Gastroesophageal sphincter (tissue), 3 donors: ENCODE measurements around the gene FOXD3.

ENCODE experiments used
- EP300 ChIP-seq: sonication (generic); formaldehyde crosslinking; IDR thresholded peaks from one replicate; pipeline ENCODE4 v1.6.1; 2017; ENCODE audit warnings: antibody characterized with exemption, mild to moderate bottlenecking
- POLR2AphosphoS5 ChIP-seq: sonication (generic); formaldehyde crosslinking; IDR thresholded peaks from one replicate; pipeline ENCODE4 v1.6.1; 2017; ENCODE audit warnings: antibody characterized with exemption
- TF ChIP-seq, protein P1 (sequence below), 4 experiments: fragments of 200-600 bp in 2 of 4; fragments of 450-650 bp in 2 of 4; sonication (generic) in 1 of 4; IDR thresholded peaks; one replicate each; pipeline ENCODE4 v1.5.1; 2017 to 2019; ENCODE audit warnings: antibody characterized with exemption in 4 of 4, mild to moderate bottlenecking in 2 of 4, moderate library complexity in 2 of 4

GRCh38 chr1:63352736-63353135 is 30.4 kb downstream of the FOXD3 start:
- TF ChIP-seq, protein P1, sequence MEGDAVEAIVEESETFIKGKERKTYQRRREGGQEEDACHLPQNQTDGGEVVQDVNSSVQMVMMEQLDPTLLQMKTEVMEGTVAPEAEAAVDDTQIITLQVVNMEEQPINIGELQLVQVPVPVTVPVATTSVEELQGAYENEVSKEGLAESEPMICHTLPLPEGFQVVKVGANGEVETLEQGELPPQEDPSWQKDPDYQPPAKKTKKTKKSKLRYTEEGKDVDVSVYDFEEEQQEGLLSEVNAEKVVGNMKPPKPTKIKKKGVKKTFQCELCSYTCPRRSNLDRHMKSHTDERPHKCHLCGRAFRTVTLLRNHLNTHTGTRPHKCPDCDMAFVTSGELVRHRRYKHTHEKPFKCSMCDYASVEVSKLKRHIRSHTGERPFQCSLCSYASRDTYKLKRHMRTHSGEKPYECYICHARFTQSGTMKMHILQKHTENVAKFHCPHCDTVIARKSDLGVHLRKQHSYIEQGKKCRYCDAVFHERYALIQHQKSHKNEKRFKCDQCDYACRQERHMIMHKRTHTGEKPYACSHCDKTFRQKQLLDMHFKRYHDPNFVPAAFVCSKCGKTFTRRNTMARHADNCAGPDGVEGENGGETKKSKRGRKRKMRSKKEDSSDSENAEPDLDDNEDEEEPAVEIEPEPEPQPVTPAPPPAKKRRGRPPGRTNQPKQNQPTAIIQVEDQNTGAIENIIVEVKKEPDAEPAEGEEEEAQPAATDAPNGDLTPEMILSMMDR (IDR thresholded peaks at IDR 0.05) = no peak
- TF ChIP-seq POLR2AphosphoS5 = no peak
- TF ChIP-seq EP300 = no peak
